WTC11 (cell line): Measurements from ENCODE around the gene REX1BD. TPM values are rescaled to one million over a fixed set of nuclear protein-coding genes. Genes with fewer than 3 reads are reported as not detected.

Experiments used
- ATAC-seq: fragments of 200-7000 bp; cut with Tn5 transposase; 2 replicates; pipeline ENCODE4 v1.10.0; 2021; ENCODE audit warnings: mild to moderate bottlenecking, moderate library complexity
- CTCF ChIA-PET: fragments of 300-600 bp; sonication (Branson Sonifier 250); formaldehyde crosslinking; loops from one replicate; lab custom pipeline; 2021; ENCODE audit warnings: antibody characterized with exemption; lab: Charles Lee
- POLR2A ChIA-PET: fragments of 350-600 bp; sonication (Branson Sonifier 250); formaldehyde crosslinking; loops from one replicate; lab custom pipeline; 2021; ENCODE audit warnings: antibody characterized with exemption; lab: Charles Lee
- DNase-seq: peaks from one replicate; pipeline ENCODE4 v3.0.0; 2021; ENCODE audit warnings: low spot score
- H3K27ac Mint-ChIP-seq: 2 replicates; pipeline ENCODE4 v1.8.0; 2021; ENCODE audit warnings: mixed read lengths
- H3K27me3 Mint-ChIP-seq: 2 replicates; pipeline ENCODE4 v1.8.0; 2021; ENCODE audit warnings: low read depth, mild to moderate bottlenecking, moderate library complexity, mixed read lengths
- H3K36me3 Mint-ChIP-seq: 2 replicates; pipeline ENCODE4 v1.8.0; 2021; ENCODE audit warnings: mixed read lengths
- H3K4me1 Mint-ChIP-seq: 2 replicates; pipeline ENCODE4 v1.8.0; 2022; ENCODE audit warnings: mixed read lengths
- H3K4me3 Mint-ChIP-seq: 2 replicates; pipeline ENCODE4 v1.8.0; 2021; ENCODE audit warnings: mild to moderate bottlenecking, moderate library complexity, mixed read lengths
- H3K9me3 Mint-ChIP-seq: 2 replicates; pipeline ENCODE4 v1.8.0; 2021; ENCODE audit warnings: mixed read lengths
- CREM ChIP-seq: sonication (generic); formaldehyde crosslinking; IDR thresholded peaks from 2 replicates; pipeline ENCODE4 v1.8.1; 2022; ENCODE audit warnings: mild to moderate bottlenecking, missing genetic modification reagents, moderate library complexity
- HMGA2 ChIP-seq: fragments of 250-450 bp; sonication (Bioruptor Pico); IDR thresholded peaks from 2 replicates; pipeline ENCODE4 v1.4.0; 2021; ENCODE audit warnings: mild to moderate bottlenecking, moderate library complexity
- MXD4 ChIP-seq: fragments of 250-450 bp; sonication (Bioruptor Pico); IDR thresholded peaks from 2 replicates; pipeline ENCODE4 v1.8.0; 2021; ENCODE audit warnings: mild to moderate bottlenecking, moderate library complexity, borderline replicate concordance
- NFE2L1 ChIP-seq: sonication (generic); formaldehyde crosslinking; IDR thresholded peaks from 2 replicates; pipeline ENCODE4 v1.8.1; 2023; ENCODE audit warnings: missing genetic modification reagents
- TCF7 ChIP-seq: sonication (generic); formaldehyde crosslinking; IDR thresholded peaks from 2 replicates; pipeline ENCODE4 v1.8.0; 2022; ENCODE audit warnings: mild to moderate bottlenecking, low read depth, missing genetic modification reagents, moderate library complexity
- total RNA-seq: library from RNA; stranded (reverse); gene quantifications from 3 replicates; pipeline ENCODE4 v1.2.3, GENCODE V29; 2021
- TF ChIP-seq, protein P1 (sequence below): sonication (generic); formaldehyde crosslinking; IDR thresholded peaks from 2 replicates; pipeline ENCODE4 v1.8.1; 2023; ENCODE audit warnings: mild to moderate bottlenecking, missing genetic modification reagents, moderate library complexity
- TF ChIP-seq, protein P2 (sequence below): sonication (generic); formaldehyde crosslinking; IDR thresholded peaks from 2 replicates; pipeline ENCODE4 v1.8.1; 2023; ENCODE audit warnings: mild to moderate bottlenecking, moderate library complexity, missing genetic modification reagents
- TF ChIP-seq, protein P3 (sequence below): fragments of 250-450 bp; sonication (Bioruptor Pico); IDR thresholded peaks from 2 replicates; pipeline ENCODE4 v1.8.0; 2021; ENCODE audit warnings: mild to moderate bottlenecking
- TF ChIP-seq, protein P4 (sequence below): sonication (generic); formaldehyde crosslinking; IDR thresholded peaks from 2 replicates; pipeline ENCODE4 v1.8.0; 2023; ENCODE audit warnings: mild to moderate bottlenecking, missing genetic modification reagents
- TF ChIP-seq, protein P5 (sequence below): sonication (generic); formaldehyde crosslinking; IDR thresholded peaks from 2 replicates; pipeline ENCODE4 v1.8.1; 2022; ENCODE audit warnings: mild to moderate bottlenecking, moderate library complexity, missing genetic modification reagents
- TF ChIP-seq, protein P6 (sequence below): sonication (generic); formaldehyde crosslinking; IDR thresholded peaks from 2 replicates; pipeline ENCODE4 v1.8.0; 2022; ENCODE audit warnings: mild to moderate bottlenecking, missing genetic modification reagents
- TF ChIP-seq, protein P7 (sequence below): sonication (generic); formaldehyde crosslinking; IDR thresholded peaks from 2 replicates; pipeline ENCODE4 v1.8.0; 2022; ENCODE audit warnings: missing genetic modification reagents
- TF ChIP-seq, protein P8 (sequence below): sonication (generic); formaldehyde crosslinking; IDR thresholded peaks from 2 replicates; pipeline ENCODE4 v1.8.0; 2022; ENCODE audit warnings: mild to moderate bottlenecking, missing genetic modification reagents
- TF ChIP-seq, protein P9 (sequence below): sonication (generic); formaldehyde crosslinking; conservative IDR thresholded peaks from 2 replicates; pipeline ENCODE4 v1.8.1; 2023; ENCODE audit warnings: mild to moderate bottlenecking, low read depth, missing genetic modification reagents, moderate library complexity
- TF ChIP-seq, protein P10 (sequence below): fragments of 200-600 bp; IDR thresholded peaks from 2 replicates; pipeline ENCODE4 v1.8.0; 2022; ENCODE audit warnings: antibody characterized with exemption
- TF ChIP-seq, protein P11 (sequence below): sonication (generic); formaldehyde crosslinking; IDR thresholded peaks from 2 replicates; pipeline ENCODE4 v1.8.1; 2023; ENCODE audit warnings: mild to moderate bottlenecking, missing genetic modification reagents, moderate library complexity

REX1BD gene
- total RNA-seq, 1 experiment from 2014 or later = 90.2 TPM

DNA sequence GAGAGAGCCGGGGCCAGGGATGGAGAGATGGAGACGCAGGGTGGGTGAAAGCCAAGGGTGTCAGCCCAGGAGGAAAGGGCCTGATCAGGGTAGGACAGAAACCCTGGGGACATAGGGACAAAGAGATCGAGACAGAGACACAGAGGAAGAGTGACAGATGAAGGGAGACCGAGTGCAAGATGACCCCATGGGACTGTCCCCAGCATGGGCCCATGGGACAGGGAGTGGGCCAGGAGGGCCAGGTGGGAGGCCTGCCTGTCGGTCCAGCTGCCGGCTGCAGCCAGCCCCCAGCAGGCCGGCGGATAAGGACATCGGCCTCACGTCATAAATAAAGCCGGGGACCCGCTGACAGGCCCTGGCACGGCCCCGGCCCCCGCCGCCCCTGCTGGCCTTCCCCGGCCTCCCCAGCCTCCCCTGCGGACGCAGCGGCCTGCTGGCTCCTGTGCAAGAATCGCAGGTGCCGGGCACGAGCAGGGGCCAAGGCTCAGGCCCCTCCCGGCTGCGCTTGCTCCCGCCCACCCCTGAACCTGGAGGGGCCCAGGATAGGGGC lies 6.3 kb downstream of the REX1BD start:
- ChIA-PET POLR2A (interaction anchor here (1.0 to 1.9 kb wide), 2 partner anchors 13 to 18 kb away, joined by 3 to 8 read pairs; partner anchors contain the start of gene TMEM59L), CTCF (interaction anchor here (0.6 to 4.2 kb wide), 13 partner anchors 24 to 182 kb away, joined by 3 to 26 read pairs (median 8); partner anchors contain the start of genes ELL and UBA52)
- peak overlapping the region; percentile 77 for H3K4me3 Mint-ChIP-seq
- H3K36me3 Mint-ChIP-seq = 0 out of 2 replicates have a peak, but pooled peaks cover 3% of the 10 kb centered on the region
- H3K9me3 Mint-ChIP-seq = no peaks in the 10 kb centered on the region
- peaks cover 10% of the 10 kb centered on the region for H3K27me3 Mint-ChIP-seq
- peak; percentile 37 for DNase-seq
- no peak for ATAC-seq
- H3K4me1 Mint-ChIP-seq = peaks cover 50% of the 10 kb centered on the region
- peak overlapping the region; percentile 94 for H3K27ac Mint-ChIP-seq
- TF ChIP-seq, protein P1, sequence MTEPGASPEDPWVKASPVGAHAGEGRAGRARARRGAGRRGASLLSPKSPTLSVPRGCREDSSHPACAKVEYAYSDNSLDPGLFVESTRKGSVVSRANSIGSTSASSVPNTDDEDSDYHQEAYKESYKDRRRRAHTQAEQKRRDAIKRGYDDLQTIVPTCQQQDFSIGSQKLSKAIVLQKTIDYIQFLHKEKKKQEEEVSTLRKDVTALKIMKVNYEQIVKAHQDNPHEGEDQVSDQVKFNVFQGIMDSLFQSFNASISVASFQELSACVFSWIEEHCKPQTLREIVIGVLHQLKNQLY (CRISPR knock-in tag) = no peak
- TF ChIP-seq MXD4 (CRISPR knock-in tag) (no peak), TCF7 (CRISPR knock-in tag) (no peak), HMGA2 (no peak), NFE2L1 (CRISPR knock-in tag) (no peak), CREM (no peak)
- TF ChIP-seq, protein P2, sequence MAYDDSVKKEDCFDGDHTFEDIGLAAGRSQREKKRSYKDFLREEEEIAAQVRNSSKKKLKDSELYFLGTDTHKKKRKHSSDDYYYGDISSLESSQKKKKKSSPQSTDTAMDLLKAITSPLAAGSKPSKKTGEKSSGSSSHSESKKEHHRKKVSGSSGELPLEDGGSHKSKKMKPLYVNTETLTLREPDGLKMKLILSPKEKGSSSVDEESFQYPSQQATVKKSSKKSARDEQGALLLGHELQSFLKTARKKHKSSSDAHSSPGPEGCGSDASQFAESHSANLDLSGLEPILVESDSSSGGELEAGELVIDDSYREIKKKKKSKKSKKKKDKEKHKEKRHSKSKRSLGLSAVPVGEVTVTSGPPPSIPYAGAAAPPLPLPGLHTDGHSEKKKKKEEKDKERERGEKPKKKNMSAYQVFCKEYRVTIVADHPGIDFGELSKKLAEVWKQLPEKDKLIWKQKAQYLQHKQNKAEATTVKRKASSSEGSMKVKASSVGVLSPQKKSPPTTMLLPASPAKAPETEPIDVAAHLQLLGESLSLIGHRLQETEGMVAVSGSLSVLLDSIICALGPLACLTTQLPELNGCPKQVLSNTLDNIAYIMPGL (CRISPR knock-in tag) = no peak
- TF ChIP-seq, protein P3, sequence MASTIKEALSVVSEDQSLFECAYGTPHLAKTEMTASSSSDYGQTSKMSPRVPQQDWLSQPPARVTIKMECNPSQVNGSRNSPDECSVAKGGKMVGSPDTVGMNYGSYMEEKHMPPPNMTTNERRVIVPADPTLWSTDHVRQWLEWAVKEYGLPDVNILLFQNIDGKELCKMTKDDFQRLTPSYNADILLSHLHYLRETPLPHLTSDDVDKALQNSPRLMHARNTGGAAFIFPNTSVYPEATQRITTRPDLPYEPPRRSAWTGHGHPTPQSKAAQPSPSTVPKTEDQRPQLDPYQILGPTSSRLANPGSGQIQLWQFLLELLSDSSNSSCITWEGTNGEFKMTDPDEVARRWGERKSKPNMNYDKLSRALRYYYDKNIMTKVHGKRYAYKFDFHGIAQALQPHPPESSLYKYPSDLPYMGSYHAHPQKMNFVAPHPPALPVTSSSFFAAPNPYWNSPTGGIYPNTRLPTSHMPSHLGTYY = no peak
- TF ChIP-seq, protein P4, sequence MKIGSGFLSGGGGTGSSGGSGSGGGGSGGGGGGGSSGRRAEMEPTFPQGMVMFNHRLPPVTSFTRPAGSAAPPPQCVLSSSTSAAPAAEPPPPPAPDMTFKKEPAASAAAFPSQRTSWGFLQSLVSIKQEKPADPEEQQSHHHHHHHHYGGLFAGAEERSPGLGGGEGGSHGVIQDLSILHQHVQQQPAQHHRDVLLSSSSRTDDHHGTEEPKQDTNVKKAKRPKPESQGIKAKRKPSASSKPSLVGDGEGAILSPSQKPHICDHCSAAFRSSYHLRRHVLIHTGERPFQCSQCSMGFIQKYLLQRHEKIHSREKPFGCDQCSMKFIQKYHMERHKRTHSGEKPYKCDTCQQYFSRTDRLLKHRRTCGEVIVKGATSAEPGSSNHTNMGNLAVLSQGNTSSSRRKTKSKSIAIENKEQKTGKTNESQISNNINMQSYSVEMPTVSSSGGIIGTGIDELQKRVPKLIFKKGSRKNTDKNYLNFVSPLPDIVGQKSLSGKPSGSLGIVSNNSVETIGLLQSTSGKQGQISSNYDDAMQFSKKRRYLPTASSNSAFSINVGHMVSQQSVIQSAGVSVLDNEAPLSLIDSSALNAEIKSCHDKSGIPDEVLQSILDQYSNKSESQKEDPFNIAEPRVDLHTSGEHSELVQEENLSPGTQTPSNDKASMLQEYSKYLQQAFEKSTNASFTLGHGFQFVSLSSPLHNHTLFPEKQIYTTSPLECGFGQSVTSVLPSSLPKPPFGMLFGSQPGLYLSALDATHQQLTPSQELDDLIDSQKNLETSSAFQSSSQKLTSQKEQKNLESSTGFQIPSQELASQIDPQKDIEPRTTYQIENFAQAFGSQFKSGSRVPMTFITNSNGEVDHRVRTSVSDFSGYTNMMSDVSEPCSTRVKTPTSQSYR (CRISPR knock-in tag) = no peak
- TF ChIP-seq, protein P5, sequence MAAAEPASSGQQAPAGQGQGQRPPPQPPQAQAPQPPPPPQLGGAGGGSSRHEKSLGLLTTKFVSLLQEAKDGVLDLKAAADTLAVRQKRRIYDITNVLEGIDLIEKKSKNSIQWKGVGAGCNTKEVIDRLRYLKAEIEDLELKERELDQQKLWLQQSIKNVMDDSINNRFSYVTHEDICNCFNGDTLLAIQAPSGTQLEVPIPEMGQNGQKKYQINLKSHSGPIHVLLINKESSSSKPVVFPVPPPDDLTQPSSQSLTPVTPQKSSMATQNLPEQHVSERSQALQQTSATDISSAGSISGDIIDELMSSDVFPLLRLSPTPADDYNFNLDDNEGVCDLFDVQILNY (CRISPR knock-in tag) = no peak
- TF ChIP-seq, protein P6, sequence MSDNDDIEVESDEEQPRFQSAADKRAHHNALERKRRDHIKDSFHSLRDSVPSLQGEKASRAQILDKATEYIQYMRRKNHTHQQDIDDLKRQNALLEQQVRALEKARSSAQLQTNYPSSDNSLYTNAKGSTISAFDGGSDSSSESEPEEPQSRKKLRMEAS (CRISPR knock-in tag) = no peak
- TF ChIP-seq, protein P7, sequence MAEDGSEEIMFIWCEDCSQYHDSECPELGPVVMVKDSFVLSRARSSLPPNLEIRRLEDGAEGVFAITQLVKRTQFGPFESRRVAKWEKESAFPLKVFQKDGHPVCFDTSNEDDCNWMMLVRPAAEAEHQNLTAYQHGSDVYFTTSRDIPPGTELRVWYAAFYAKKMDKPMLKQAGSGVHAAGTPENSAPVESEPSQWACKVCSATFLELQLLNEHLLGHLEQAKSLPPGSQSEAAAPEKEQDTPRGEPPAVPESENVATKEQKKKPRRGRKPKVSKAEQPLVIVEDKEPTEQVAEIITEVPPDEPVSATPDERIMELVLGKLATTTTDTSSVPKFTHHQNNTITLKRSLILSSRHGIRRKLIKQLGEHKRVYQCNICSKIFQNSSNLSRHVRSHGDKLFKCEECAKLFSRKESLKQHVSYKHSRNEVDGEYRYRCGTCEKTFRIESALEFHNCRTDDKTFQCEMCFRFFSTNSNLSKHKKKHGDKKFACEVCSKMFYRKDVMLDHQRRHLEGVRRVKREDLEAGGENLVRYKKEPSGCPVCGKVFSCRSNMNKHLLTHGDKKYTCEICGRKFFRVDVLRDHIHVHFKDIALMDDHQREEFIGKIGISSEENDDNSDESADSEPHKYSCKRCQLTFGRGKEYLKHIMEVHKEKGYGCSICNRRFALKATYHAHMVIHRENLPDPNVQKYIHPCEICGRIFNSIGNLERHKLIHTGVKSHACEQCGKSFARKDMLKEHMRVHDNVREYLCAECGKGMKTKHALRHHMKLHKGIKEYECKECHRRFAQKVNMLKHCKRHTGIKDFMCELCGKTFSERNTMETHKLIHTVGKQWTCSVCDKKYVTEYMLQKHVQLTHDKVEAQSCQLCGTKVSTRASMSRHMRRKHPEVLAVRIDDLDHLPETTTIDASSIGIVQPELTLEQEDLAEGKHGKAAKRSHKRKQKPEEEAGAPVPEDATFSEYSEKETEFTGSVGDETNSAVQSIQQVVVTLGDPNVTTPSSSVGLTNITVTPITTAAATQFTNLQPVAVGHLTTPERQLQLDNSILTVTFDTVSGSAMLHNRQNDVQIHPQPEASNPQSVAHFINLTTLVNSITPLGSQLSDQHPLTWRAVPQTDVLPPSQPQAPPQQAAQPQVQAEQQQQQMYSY (CRISPR knock-in tag) = no peak
- TF ChIP-seq, protein P8, sequence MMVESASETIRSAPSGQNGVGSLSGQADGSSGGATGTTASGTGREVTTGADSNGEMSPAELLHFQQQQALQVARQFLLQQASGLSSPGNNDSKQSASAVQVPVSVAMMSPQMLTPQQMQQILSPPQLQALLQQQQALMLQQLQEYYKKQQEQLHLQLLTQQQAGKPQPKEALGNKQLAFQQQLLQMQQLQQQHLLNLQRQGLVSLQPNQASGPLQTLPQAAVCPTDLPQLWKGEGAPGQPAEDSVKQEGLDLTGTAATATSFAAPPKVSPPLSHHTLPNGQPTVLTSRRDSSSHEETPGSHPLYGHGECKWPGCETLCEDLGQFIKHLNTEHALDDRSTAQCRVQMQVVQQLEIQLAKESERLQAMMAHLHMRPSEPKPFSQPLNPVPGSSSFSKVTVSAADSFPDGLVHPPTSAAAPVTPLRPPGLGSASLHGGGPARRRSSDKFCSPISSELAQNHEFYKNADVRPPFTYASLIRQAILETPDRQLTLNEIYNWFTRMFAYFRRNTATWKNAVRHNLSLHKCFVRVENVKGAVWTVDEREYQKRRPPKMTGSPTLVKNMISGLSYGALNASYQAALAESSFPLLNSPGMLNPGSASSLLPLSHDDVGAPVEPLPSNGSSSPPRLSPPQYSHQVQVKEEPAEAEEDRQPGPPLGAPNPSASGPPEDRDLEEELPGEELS (CRISPR knock-in tag) = no peak
- TF ChIP-seq, protein P9, sequence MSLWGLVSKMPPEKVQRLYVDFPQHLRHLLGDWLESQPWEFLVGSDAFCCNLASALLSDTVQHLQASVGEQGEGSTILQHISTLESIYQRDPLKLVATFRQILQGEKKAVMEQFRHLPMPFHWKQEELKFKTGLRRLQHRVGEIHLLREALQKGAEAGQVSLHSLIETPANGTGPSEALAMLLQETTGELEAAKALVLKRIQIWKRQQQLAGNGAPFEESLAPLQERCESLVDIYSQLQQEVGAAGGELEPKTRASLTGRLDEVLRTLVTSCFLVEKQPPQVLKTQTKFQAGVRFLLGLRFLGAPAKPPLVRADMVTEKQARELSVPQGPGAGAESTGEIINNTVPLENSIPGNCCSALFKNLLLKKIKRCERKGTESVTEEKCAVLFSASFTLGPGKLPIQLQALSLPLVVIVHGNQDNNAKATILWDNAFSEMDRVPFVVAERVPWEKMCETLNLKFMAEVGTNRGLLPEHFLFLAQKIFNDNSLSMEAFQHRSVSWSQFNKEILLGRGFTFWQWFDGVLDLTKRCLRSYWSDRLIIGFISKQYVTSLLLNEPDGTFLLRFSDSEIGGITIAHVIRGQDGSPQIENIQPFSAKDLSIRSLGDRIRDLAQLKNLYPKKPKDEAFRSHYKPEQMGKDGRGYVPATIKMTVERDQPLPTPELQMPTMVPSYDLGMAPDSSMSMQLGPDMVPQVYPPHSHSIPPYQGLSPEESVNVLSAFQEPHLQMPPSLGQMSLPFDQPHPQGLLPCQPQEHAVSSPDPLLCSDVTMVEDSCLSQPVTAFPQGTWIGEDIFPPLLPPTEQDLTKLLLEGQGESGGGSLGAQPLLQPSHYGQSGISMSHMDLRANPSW = no peak
- TF ChIP-seq, protein P10, sequence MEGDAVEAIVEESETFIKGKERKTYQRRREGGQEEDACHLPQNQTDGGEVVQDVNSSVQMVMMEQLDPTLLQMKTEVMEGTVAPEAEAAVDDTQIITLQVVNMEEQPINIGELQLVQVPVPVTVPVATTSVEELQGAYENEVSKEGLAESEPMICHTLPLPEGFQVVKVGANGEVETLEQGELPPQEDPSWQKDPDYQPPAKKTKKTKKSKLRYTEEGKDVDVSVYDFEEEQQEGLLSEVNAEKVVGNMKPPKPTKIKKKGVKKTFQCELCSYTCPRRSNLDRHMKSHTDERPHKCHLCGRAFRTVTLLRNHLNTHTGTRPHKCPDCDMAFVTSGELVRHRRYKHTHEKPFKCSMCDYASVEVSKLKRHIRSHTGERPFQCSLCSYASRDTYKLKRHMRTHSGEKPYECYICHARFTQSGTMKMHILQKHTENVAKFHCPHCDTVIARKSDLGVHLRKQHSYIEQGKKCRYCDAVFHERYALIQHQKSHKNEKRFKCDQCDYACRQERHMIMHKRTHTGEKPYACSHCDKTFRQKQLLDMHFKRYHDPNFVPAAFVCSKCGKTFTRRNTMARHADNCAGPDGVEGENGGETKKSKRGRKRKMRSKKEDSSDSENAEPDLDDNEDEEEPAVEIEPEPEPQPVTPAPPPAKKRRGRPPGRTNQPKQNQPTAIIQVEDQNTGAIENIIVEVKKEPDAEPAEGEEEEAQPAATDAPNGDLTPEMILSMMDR = no peak
- TF ChIP-seq, protein P11, sequence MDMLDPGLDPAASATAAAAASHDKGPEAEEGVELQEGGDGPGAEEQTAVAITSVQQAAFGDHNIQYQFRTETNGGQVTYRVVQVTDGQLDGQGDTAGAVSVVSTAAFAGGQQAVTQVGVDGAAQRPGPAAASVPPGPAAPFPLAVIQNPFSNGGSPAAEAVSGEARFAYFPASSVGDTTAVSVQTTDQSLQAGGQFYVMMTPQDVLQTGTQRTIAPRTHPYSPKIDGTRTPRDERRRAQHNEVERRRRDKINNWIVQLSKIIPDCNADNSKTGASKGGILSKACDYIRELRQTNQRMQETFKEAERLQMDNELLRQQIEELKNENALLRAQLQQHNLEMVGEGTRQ (CRISPR knock-in tag) = no peak
